HEK293T (cell line): ENCODE results near the gene ASTL.

ENCODE experiments used
- CTCF ChIA-PET: fragments of 350-600 bp; formaldehyde crosslinking; extraction: SDS; loops from one replicate; lab custom pipeline; 2021; ENCODE audit warnings: antibody characterized with exemption, inconsistent platforms; lab: Yijun Ruan, JAX
- POLR2A ChIA-PET: fragments of 350-600 bp; formaldehyde crosslinking; extraction: SDS; loops from one replicate; lab custom pipeline; 2020; ENCODE audit warnings: antibody characterized with exemption, inconsistent platforms; lab: Yijun Ruan, JAX
- DNase-seq: peaks from one replicate; pipeline ENCODE4 v3.0.0; 2012; ENCODE audit warnings: mixed read lengths; ENCODE audit errors: extremely low spot score
- ARNT ChIP-seq: fragments of 450-650 bp; IDR thresholded peaks from 2 replicates; pipeline ENCODE4 v1.6.1; 2017; ENCODE audit warnings: mild to moderate bottlenecking
- BHLHE40 ChIP-seq: fragments of 450-650 bp; IDR thresholded peaks from 2 replicates; pipeline ENCODE4 v1.6.1; 2016; ENCODE audit warnings: mild to moderate bottlenecking, moderate library complexity, borderline replicate concordance
- CTBP1 ChIP-seq: fragments of 450-650 bp; IDR thresholded peaks from 2 replicates; pipeline ENCODE4 v1.6.1; 2016; ENCODE audit warnings: borderline replicate concordance
- ELF4 ChIP-seq: fragments of 450-650 bp; IDR thresholded peaks from 2 replicates; pipeline ENCODE4 v1.6.1; 2017; ENCODE audit warnings: antibody characterized with exemption
- FOXA1 ChIP-seq: fragments of 450-650 bp; IDR thresholded peaks from 2 replicates; pipeline ENCODE4 v1.6.1; 2016; ENCODE audit warnings: mild to moderate bottlenecking
- FOXK2 ChIP-seq: fragments of 450-650 bp; IDR thresholded peaks from 2 replicates; pipeline ENCODE4 v1.6.1; 2016; ENCODE audit warnings: mild to moderate bottlenecking
- FOXM1 ChIP-seq: fragments of 450-650 bp; IDR thresholded peaks from 2 replicates; pipeline ENCODE4 v1.6.1; 2017; ENCODE audit warnings: mild to moderate bottlenecking, borderline replicate concordance
- HDGF ChIP-seq: fragments of 450-650 bp; IDR thresholded peaks from 2 replicates; pipeline ENCODE4 v1.6.1; 2017; ENCODE audit warnings: antibody characterized with exemption, borderline replicate concordance
- L3MBTL2 ChIP-seq: fragments of 450-650 bp; conservative IDR thresholded peaks from 2 replicates; pipeline ENCODE4 v1.6.1; 2016; ENCODE audit warnings: mild to moderate bottlenecking
- LEF1 ChIP-seq: fragments of 450-650 bp; IDR thresholded peaks from 2 replicates; pipeline ENCODE4 v1.6.1; 2017; ENCODE audit warnings: mild to moderate bottlenecking, borderline replicate concordance
- NFRKB ChIP-seq: fragments of 450-650 bp; IDR thresholded peaks from 2 replicates; pipeline ENCODE4 v1.6.1; 2016; ENCODE audit warnings: mild to moderate bottlenecking, moderate library complexity
- SP1 ChIP-seq: fragments of 450-650 bp; IDR thresholded peaks from 2 replicates; pipeline ENCODE4 v1.6.1; 2017
- SUZ12 ChIP-seq: fragments of 450-650 bp; IDR thresholded peaks from 2 replicates; pipeline ENCODE4 v1.6.1; 2016; ENCODE audit warnings: mild to moderate bottlenecking
- TARDBP ChIP-seq: fragments of 450-650 bp; IDR thresholded peaks from 2 replicates; pipeline ENCODE4 v1.6.1; 2016
- ZNF384 ChIP-seq: fragments of 450-650 bp; IDR thresholded peaks from 2 replicates; pipeline ENCODE4 v1.6.1; 2016
- TF ChIP-seq, protein P1 (sequence below): fragments of 450-650 bp; IDR thresholded peaks from 2 replicates; pipeline ENCODE4 v1.6.1; 2016

The ASTL gene

DNA sequence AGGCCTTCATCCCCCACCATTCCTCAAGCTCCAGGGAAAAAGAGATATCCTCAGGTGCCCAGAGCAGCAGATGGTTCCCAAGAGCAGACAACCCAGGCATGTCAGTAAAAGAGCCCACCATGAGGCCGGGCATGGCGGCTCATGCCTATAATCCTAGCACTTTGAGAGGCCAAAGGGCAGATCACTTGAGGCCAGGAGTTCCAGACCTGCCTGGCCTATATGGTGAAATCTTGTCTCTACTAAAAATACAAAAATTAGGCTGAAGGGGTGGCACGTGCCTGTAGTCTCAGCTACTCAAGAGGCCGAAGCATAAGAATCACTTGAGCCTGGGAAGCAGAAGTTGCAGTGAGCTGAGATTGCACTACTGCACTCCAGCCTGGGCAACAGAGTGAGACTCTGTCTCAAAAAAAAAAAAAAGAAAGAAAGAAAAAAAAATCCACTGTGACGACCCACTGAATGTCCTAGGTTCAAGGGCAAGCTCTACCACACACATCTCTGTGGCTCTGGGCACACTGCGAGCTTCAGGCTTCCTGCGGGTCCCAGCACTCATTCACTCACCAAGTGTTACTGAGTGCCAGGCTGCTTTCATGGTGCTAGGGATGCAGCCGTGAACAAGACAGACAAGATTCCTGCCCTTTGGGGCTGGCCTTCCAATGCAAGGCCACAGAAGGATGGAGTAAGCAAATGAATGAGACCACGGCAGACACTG lies 13.4 kb upstream of the ASTL start:
- TF ChIP-seq FOXK2 (no peak), FOXA1 (no peak)
- TF ChIP-seq, protein P1, sequence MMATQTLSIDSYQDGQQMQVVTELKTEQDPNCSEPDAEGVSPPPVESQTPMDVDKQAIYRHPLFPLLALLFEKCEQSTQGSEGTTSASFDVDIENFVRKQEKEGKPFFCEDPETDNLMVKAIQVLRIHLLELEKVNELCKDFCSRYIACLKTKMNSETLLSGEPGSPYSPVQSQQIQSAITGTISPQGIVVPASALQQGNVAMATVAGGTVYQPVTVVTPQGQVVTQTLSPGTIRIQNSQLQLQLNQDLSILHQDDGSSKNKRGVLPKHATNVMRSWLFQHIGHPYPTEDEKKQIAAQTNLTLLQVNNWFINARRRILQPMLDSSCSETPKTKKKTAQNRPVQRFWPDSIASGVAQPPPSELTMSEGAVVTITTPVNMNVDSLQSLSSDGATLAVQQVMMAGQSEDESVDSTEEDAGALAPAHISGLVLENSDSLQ = no peak
- DNase-seq = no peak
- ChIA-PET CTCF (interaction anchor here (0.5 to 1.4 kb wide), 3 partner anchors 22 to 960 kb away, joined by 3 to 6 read pairs (median 3); no protein-coding TSS in a partner anchor), POLR2A (no interaction called here)

DNA sequence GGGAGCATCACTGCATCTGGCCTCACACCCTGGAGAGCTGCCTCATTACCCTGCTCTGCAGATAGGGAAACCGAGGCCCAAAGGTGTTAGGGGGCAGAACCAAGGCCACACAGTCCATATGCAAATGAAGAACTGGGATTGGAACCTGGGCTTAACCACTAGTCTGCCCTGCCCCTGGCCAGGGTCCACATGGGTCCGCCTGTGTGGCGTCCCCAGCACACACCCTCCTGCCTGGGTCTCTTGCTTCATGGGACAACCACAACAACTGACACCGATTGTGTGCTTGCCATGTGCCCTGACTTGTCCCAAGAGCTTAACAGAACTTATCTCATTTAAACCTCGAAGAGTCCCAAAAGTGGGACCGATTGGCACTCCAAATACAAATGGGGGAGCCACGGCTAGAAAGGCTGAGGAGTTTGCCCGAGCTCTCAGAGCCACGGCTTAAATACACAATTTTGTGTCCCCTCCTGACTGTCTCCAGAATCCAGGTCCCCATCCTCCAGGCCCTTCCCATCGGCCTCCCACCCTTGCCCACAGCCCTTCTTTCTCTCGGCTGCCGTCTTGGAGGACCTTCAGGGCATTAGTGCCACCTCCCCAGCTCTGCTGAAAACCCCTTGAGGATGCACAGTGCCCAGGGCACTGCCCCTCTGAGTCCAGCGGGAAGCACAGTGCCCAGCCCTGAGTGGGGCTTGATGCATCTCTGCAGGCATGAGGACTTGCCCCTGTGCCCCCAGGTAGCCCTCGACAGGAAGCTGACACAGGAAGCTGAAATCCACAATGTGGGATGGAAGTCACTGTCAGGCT lies 12.7 kb upstream of the ASTL start:
- ChIA-PET CTCF (interaction anchor here (0.5 kb wide), 1 partner anchor 204 kb away, joined by 3 read pairs; no protein-coding TSS in a partner anchor), POLR2A (no interaction called here)

DNA sequence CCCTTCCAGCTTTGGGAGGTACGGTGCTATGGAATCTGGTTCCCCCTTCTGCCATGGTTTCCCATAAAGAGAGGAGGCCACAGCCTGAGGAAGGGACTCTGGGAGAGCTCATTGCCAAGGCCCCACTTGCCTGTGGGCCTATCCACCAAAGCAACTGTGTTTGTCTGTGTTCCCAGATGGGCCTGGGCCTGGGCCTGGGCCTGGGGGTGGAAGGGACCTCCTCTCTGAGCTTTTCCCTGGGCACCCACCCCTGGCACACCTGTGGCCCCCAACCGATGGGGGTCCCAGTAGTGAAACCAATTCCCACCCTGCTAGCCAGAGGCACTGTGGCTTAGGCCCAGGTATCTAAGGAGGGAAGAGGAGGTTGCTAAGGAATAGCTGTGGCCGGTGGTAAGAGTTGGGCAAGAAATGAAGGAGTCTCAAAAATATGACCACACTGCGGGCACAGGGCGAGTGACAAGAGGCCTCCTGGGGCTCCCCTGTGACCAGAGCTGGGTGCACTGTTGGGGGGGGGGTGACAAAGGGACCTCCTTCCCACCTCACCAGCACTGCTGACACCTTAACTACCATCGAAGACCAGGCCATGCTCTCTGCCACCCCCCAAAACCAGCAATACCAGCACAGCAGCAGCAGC lies 11.8 kb upstream of the ASTL start:
- TF ChIP-seq FOXK2 (no peak), LEF1 (no peak), TARDBP (no peak), HDGF (no peak), SUZ12 (no peak)
- TF ChIP-seq, protein P1 = no peak
- POLR2A ChIA-PET = no interaction called here
- CTCF ChIA-PET = no interaction called here
- no peak for DNase-seq

More for the DNA sequence above, 12.7 kb upstream of the ASTL start:
- DNase-seq = no peak
- TF ChIP-seq L3MBTL2 (no peak), NFRKB (no peak), SUZ12 (no peak), LEF1 (no peak), FOXM1 (no peak), ARNT (no peak), FOXA1 (no peak), HDGF (no peak), SP1 (no peak), CTBP1 (no peak), ZNF384 (no peak), FOXK2 (no peak), TARDBP (no peak), BHLHE40 (no peak), ELF4 (no peak)
- TF ChIP-seq, protein P1 = no peak

DNA sequence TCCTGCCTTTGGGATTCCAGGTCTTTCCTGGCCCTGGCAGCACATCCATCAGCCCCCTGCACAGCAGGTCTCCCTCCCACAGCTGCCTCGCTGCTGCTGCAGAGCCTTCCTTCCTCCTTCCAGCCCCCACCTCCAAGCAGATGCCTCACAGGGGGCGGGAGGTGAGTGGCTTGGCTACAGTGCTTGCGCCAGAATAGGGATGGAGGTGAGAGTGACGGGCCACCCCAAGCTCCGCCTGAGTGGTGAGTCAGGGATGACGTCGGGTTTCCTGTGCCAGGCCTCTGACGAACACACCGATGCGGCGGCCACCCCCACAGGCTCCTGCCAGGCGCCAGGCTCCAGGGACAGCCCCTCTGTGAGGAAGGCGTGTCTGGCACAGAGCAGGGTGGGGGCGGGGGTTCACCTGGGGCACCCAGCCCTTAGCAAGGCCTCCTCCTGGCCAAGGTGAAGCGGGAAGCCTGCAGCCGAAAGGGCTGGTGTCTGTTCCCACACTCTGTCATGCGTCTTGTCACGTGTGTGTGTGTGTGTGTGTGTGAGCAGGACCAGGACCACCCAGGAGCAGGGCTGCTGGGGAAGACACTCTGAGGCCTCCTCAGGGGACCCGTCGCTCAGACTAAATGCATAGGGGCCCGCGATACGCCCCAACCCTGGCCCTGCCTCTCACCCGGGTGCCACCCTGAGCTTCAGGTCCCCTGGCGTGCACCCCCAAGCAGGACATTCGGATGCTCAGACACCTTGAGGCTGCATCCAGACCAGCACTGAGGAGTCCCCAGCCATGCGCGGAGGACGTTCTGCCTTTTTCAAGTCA lies 10.3 kb upstream of the ASTL start:
- ChIA-PET CTCF (interaction anchor here (0.7 to 1.2 kb wide), 3 partner anchors 9 to 32 kb away, joined by 3 read pairs; partner anchors contain the start of gene ADRA2B), POLR2A (no interaction called here)
- DNase-seq = no peak
- no peak for TF ChIP-seq HDGF
- TF ChIP-seq SUZ12 = no peak
- no peak for TF ChIP-seq ARNT
- no peak for TF ChIP-seq SP1
- no peak for TF ChIP-seq NFRKB
- TF ChIP-seq TARDBP = no peak
- no peak for TF ChIP-seq BHLHE40

DNA sequence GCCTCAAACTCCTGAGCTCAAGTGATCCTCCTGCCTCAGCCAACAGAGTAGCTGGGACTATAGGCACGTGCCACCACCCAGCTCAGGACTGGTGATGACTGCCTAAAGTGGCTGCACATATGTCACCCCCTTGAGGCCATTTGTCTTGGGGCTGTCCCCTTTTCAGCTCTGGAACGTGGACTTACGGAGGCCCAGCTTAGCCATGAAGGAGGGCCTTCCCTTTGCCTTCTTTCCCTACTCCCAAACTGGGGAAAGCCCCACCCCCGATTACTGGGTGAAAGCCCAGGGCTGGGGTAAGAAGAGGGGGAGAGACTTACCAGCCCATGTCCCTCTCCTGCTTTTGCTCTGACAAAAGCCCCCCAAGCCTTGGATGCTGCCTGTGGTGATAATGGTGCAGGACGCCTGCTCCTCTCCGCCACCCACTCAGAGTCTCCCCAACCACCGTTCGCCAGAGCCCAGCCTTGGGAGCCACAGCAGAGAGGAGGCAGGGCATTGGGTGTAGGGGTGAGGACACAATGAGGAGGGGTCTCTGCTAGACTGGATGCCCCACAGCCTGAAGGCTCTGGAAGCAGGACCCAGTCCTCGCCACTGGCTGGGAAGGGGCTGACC lies 9.4 kb upstream of the ASTL start:
- POLR2A ChIA-PET = no interaction called here
- no peak for DNase-seq

More for the DNA sequence above, 9.4 kb upstream of the ASTL start:
- CTCF ChIA-PET = interaction anchor here (0.7 to 1.2 kb wide), 4 partner anchors 8 to 125 kb away, joined by 3 to 5 read pairs (median 3); partner anchors contain the start of gene ADRA2B
- TF ChIP-seq ZNF384 (no peak), ELF4 (no peak), BHLHE40 (no peak), FOXA1 (no peak), FOXM1 (no peak)
- TF ChIP-seq, protein P1 = no peak
